ENCODE results near the gene SRMS. TPM values are rescaled to one million over a fixed set of nuclear protein-coding genes. Genes with fewer than 3 reads are reported as not detected.

Gene SRMS
- total RNA-seq, 1 experiment from 2014 or later: 0.79 TPM

DNA sequence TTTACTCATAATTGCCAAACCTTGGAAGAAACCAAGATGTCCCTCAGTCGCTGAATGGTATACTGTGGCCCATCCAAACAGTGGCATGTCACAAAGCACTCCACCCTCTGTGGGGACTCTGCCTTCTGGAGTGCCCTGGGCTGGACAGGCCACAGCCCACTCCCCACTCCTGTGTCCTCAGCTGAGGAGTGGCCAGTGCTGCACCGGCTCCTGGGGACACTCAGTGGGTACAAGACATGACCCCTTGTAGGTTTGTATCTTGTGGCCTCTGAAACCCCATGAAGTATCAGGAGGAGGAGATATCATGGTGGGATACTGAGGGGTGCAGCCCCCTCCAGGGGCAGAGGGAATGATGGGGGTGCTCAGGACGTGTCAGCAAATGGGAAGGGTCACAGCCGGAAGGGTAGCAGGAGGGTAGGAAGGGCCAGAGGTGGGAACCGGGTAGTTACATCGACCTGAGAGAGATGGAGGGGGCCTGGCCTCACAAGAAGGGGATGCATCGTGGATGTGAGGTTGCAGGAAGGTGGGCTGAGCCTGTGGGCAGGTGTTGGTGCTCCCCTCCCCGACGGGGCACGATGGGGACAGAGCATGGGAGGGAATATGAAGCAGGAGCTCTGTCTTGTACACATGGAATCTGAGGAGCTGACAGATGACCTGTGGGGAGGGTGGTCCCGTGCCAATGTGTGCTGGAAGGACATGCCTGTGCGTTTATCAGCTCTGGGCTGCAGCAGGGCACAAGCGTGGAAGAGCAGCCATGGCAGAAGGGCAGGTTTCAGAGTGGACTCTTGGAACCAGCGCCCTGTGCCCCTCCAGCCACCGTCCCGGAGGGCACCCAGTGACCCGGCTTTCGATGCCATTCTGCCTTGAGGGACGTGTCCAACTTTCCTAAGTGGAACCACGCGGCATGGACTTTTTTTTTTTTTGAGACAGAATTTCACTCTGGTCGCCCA is 38.3 kb upstream of the SRMS start:
- Histone ChIP-seq H3K4me1 (ENCODE audit: insufficient read depth, low read length) (no peaks in the 10 kb centered on the region), H3K4me2 (ENCODE audit: insufficient read depth, insufficient read length, low read length) (no peak overlapping the region), H2BK5ac (ENCODE audit: insufficient read length, low read length) (no peak overlapping the region), H3K18ac (ENCODE audit: insufficient read length, low read depth, low read length) (no peak overlapping the region), H4K91ac (ENCODE audit: insufficient read length, low read depth, low read length) (no peak overlapping the region), H2BK20ac (ENCODE audit: low read depth, low read length, poor library complexity, severe bottlenecking) (no peak overlapping the region), H3K23ac (ENCODE audit: insufficient read length, low read depth, low read length) (no peak overlapping the region), H2AFZ (ENCODE audit: low read length) (no peak overlapping the region), H4K5ac (ENCODE audit: insufficient read length, low read depth, low read length) (no peak overlapping the region), H3K9ac (ENCODE audit: extremely low read depth, insufficient read length, low read length) (no peak overlapping the region), H3K14ac (ENCODE audit: insufficient read depth, low read length) (no peak overlapping the region; the same call in 1 of the 2 replicates), H2BK120ac (ENCODE audit: low read depth, low read length, poor library complexity, severe bottlenecking) (no peak overlapping the region), H4K8ac (replicated peaks; ENCODE audit: insufficient read length, low read depth, low read length) (no peak overlapping the region), H3K23me2 (ENCODE audit: insufficient read length, low read depth, low read length, poor library complexity, severe bottlenecking) (no peaks in the 10 kb centered on the region), H3K4ac (ENCODE audit: low read depth, low read length) (no peak overlapping the region), H2BK12ac (ENCODE audit: insufficient read length, low read depth, low read length) (no peak overlapping the region), H3K56ac (ENCODE audit: insufficient read length, low read depth, low read length) (no peak overlapping the region), H3K9me3 (ENCODE audit: control insufficient read depth, low read depth, low read length) (no peaks in the 10 kb centered on the region), H3K27ac (ENCODE audit: insufficient read length, low read depth, low read length) (no peak overlapping the region), H3K79me2 (ENCODE audit: insufficient read depth, low read length) (no peaks in the 10 kb centered on the region), H4K20me1 (ENCODE audit: control insufficient read depth, insufficient read depth, insufficient read length) (no peaks in the 10 kb centered on the region), H3K79me1 (ENCODE audit: insufficient read depth, low read depth, low read length, poor library complexity, severe bottlenecking) (no peaks in the 10 kb centered on the region), H2BK15ac (ENCODE audit: low read depth, low read length) (no peak overlapping the region), H3K27me3 (ENCODE audit: insufficient read depth, low read length) (no peaks in the 10 kb centered on the region), H3T11ph (ENCODE audit: low read length) (no peak overlapping the region), H2AK5ac (ENCODE audit: insufficient read length, low read length) (no peak overlapping the region)
- DNase-seq: no peak
- no CpG with 5 or more reads among the region's 22 CpGs for WGBS (ENCODE audit: extremely low coverage, insufficient read length, low lambda C conversion rate)
- H3K36me3 Mint-ChIP-seq (ENCODE audit: insufficient read depth in 1 of 3, low read depth in 3 of 3): peaks cover 0 to 14% (median 8%) of the 10 kb centered on the region in 3 experiments; a peak in 6 of 7 replicates
- H3K27me3 Mint-ChIP-seq (ENCODE audit: low read depth): peaks cover 2% of the 10 kb centered on the region; the same call in 1 of the 2 replicates
- H3K27ac Mint-ChIP-seq: peak overlapping the region in 1 of 3 experiments; percentile 23; a peak in 1 of 7 replicates
- H3K4me3 Mint-ChIP-seq: no peak overlapping the region
- H3K4me1 Mint-ChIP-seq: peaks cover 11 to 15% of the 10 kb centered on the region in 2 experiments
- TF ChIP-seq, protein P1, sequence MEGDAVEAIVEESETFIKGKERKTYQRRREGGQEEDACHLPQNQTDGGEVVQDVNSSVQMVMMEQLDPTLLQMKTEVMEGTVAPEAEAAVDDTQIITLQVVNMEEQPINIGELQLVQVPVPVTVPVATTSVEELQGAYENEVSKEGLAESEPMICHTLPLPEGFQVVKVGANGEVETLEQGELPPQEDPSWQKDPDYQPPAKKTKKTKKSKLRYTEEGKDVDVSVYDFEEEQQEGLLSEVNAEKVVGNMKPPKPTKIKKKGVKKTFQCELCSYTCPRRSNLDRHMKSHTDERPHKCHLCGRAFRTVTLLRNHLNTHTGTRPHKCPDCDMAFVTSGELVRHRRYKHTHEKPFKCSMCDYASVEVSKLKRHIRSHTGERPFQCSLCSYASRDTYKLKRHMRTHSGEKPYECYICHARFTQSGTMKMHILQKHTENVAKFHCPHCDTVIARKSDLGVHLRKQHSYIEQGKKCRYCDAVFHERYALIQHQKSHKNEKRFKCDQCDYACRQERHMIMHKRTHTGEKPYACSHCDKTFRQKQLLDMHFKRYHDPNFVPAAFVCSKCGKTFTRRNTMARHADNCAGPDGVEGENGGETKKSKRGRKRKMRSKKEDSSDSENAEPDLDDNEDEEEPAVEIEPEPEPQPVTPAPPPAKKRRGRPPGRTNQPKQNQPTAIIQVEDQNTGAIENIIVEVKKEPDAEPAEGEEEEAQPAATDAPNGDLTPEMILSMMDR (conservative IDR thresholded peaks at IDR 0.05): no peak
- no peaks in the 10 kb centered on the region for H3K9me3 Mint-ChIP-seq

Measured in H9 (cell line).